H1 (cell line): ENCODE data around the gene FBLN2. TPM values are rescaled to one million over a fixed set of nuclear protein-coding genes. Genes with fewer than 3 reads are reported as not detected.

Experiments
- CTCF ChIA-PET: fragments of 300-600 bp; sonication (Branson Sonifier 250); formaldehyde crosslinking; loops from one replicate; lab custom pipeline; 2021; ENCODE audit not compliant: partially characterized antibody; lab: Charles Lee
- POLR2A ChIA-PET: fragments of 300-600 bp; sonication (Branson Sonifier 250); formaldehyde crosslinking; loops from one replicate; lab custom pipeline; 2021; ENCODE audit warnings: inconsistent platforms; ENCODE audit not compliant: partially characterized antibody; lab: Charles Lee
- DNase-seq, 2 experiments: peaks; one replicate each; pipeline versions ENCODE4 v3.0.0 to v3.0.0-alpha.2; 2010 to 2022; ENCODE audit warnings: low spot score in 2 of 2, low read depth in 1 of 2, mixed read lengths in 1 of 2
- FAIRE-seq: peaks from 2 replicates; lab custom pipeline; 2011; peaks lifted over from hg19 to GRCh38; lab: Jason Lieb, UNC
- H2AFZ ChIP-seq: 2 replicates; pipeline ENCODE4 v1.8.1; 2012; ENCODE audit warnings: low read length, inconsistent platforms
- H2AK5ac ChIP-seq: 2 replicates; pipeline ENCODE4 v1.6.1; 2013; ENCODE audit warnings: low read depth, low read length
- H2BK120ac ChIP-seq: replicated peaks from 2 replicates; pipeline ENCODE3; 2013; ENCODE audit warnings: low read depth, low read length, inconsistent platforms
- H2BK12ac ChIP-seq: 2 replicates; pipeline ENCODE4 v1.6.1; 2013; ENCODE audit warnings: low read depth, low read length
- H2BK15ac ChIP-seq: 2 replicates; pipeline ENCODE4 v1.6.1; 2013; ENCODE audit warnings: low read length
- H2BK20ac ChIP-seq: 2 replicates; pipeline ENCODE4 v1.6.1; 2013; ENCODE audit warnings: low read length
- H2BK5ac ChIP-seq: 2 replicates; pipeline ENCODE4 v1.6.1; 2013; ENCODE audit warnings: low read depth, low read length
- H3K14ac ChIP-seq: 2 replicates; pipeline ENCODE4 v1.6.1; 2013; ENCODE audit warnings: inconsistent platforms; ENCODE audit not compliant: insufficient read length
- H3K18ac ChIP-seq: 2 replicates; pipeline ENCODE4 v1.6.1; 2013; ENCODE audit warnings: low read length; ENCODE audit errors: extremely low read depth
- H3K23ac ChIP-seq: 2 replicates; pipeline ENCODE4 v1.6.1; 2013; ENCODE audit warnings: inconsistent platforms; ENCODE audit not compliant: insufficient read length
- H3K23me2 ChIP-seq: 2 replicates; pipeline ENCODE4 v1.6.1; 2013; ENCODE audit warnings: low read depth, low read length
- H3K27ac ChIP-seq: 2 replicates; pipeline ENCODE4 v1.6.1; 2011; ENCODE audit warnings: low read depth, low read length, inconsistent platforms
- H3K27me3 ChIP-seq, 4 experiments: replicated peaks in 1 of 4; 1 replicate in 1 of 4; 2 replicates in 3 of 4; pipeline versions ENCODE4 v1.6.1 to v1.8.1; 2011 to 2013; ENCODE audit warnings: low read length in 3 of 4, mild to moderate bottlenecking in 3 of 4, inconsistent platforms in 2 of 4, mixed read lengths in 2 of 4, moderate library complexity in 1 of 4; ENCODE audit not compliant: control insufficient read depth in 3 of 4, insufficient read depth in 3 of 4; ENCODE audit errors: extremely low read depth in 1 of 4
- H3K36me3 ChIP-seq, 4 experiments: 2 replicates each; pipeline versions ENCODE4 v1.6.1 to v1.8.1; 2011 to 2013; ENCODE audit warnings: mild to moderate bottlenecking in 4 of 4, low read length in 3 of 4, moderate library complexity in 2 of 4, control low read depth in 1 of 4, inconsistent platforms in 1 of 4; ENCODE audit not compliant: insufficient read depth in 4 of 4, control insufficient read depth in 2 of 4
- H3K4ac ChIP-seq: replicated peaks from 2 replicates; pipeline ENCODE3; 2013; ENCODE audit warnings: low read length, low read depth, mixed read lengths, inconsistent platforms; ENCODE audit not compliant: insufficient read length
- H3K4me1 ChIP-seq, 4 experiments: replicated peaks in 1 of 4; 1 replicate in 1 of 4; 2 replicates in 3 of 4; pipeline versions ENCODE4 v1.6.1 to v1.8.1; 2011 to 2013; ENCODE audit warnings: low read length in 3 of 4, inconsistent platforms in 2 of 4, mixed read lengths in 1 of 4; ENCODE audit not compliant: insufficient read depth in 4 of 4, control insufficient read depth in 3 of 4
- H3K4me2 ChIP-seq, 2 experiments: 2 replicates each; pipeline versions ENCODE4 v1.6.1 to v1.8.1; 2011 to 2013; ENCODE audit warnings: low read depth in 2 of 2, low read length in 2 of 2, control low read depth in 1 of 2, inconsistent platforms in 1 of 2, mild to moderate bottlenecking in 1 of 2; ENCODE audit not compliant: insufficient read depth in 1 of 2
- H3K4me3 ChIP-seq, 4 experiments: fragments of 200-600, 300-600 bp in 1 of 4; sonication (generic), shearing (Covaris generic), sonication (Bioruptor Twin) in 1 of 4; 2 replicates each; pipeline versions ENCODE4 v1.5.1 to v1.8.1; 2011 to 2016; ENCODE audit warnings: low read length in 4 of 4, low read depth in 3 of 4, control low read depth in 2 of 4, inconsistent platforms in 2 of 4, mild to moderate bottlenecking in 2 of 4, mixed read lengths in 1 of 4, moderate library complexity in 1 of 4; ENCODE audit not compliant: insufficient read depth in 2 of 4; ENCODE audit errors: extremely low read depth in 1 of 4
- H3K56ac ChIP-seq: replicated peaks from 2 replicates; pipeline ENCODE3; 2013; ENCODE audit warnings: low read depth, mild to moderate bottlenecking, mixed read lengths, low read length, inconsistent platforms; ENCODE audit not compliant: insufficient read length
- H3K79me1 ChIP-seq: 2 replicates; pipeline ENCODE4 v1.6.1; 2013; ENCODE audit warnings: low read depth, low read length, control low read depth
- H3K79me2 ChIP-seq, 2 experiments: 2 replicates each; pipeline versions ENCODE4 v1.6.1 to v1.8.1; 2012 to 2013; ENCODE audit warnings: low read length in 2 of 2, mild to moderate bottlenecking in 2 of 2, inconsistent platforms in 1 of 2; ENCODE audit not compliant: insufficient read depth in 2 of 2, control insufficient read depth in 1 of 2
- H3K9ac ChIP-seq, 4 experiments: replicated peaks in 1 of 4; 1 replicate in 1 of 4; 2 replicates in 3 of 4; pipeline versions ENCODE4 v1.6.1 to v1.8.1; 2011 to 2013; ENCODE audit warnings: low read depth in 3 of 4, low read length in 3 of 4, control low read depth in 2 of 4, mild to moderate bottlenecking in 2 of 4, moderate library complexity in 2 of 4, inconsistent platforms in 1 of 4; ENCODE audit errors: extremely low read depth in 1 of 4
- H3K9me3 ChIP-seq, 2 experiments: 2 replicates each; pipeline versions ENCODE4 v1.6.1 to v1.8.1; 2012 to 2013; ENCODE audit warnings: mild to moderate bottlenecking in 2 of 2, moderate library complexity in 2 of 2, control low read depth in 1 of 2, inconsistent platforms in 1 of 2, low read depth in 1 of 2, low read length in 1 of 2, mixed read lengths in 1 of 2; ENCODE audit not compliant: insufficient read depth in 2 of 2
- H4K20me1 ChIP-seq, 2 experiments: replicated peaks in 1 of 2; 2 replicates each; pipeline versions ENCODE3 to v1.8.1; 2011 to 2013; ENCODE audit warnings: inconsistent platforms in 2 of 2, low read length in 2 of 2, mild to moderate bottlenecking in 1 of 2; ENCODE audit not compliant: insufficient read depth in 2 of 2, control insufficient read depth in 1 of 2
- H4K5ac ChIP-seq: 2 replicates; pipeline ENCODE4 v1.6.1; 2013; ENCODE audit warnings: low read length, low read depth, mixed read lengths, inconsistent platforms; ENCODE audit not compliant: insufficient read length
- H4K8ac ChIP-seq: 2 replicates; pipeline ENCODE4 v1.8.0; 2013; ENCODE audit warnings: mild to moderate bottlenecking, moderate library complexity, low read length, inconsistent platforms; ENCODE audit not compliant: insufficient read depth; ENCODE audit errors: extremely low read depth
- H4K91ac ChIP-seq: replicated peaks from 2 replicates; pipeline ENCODE3; 2013; ENCODE audit warnings: low read length, mixed read lengths, inconsistent platforms; ENCODE audit not compliant: insufficient read length
- CREB1 ChIP-seq: IDR thresholded peaks from 2 replicates; pipeline ENCODE4 v1.6.1; 2012; ENCODE audit warnings: inconsistent platforms
- HDAC6 ChIP-seq: IDR thresholded peaks from one replicate; pipeline ENCODE4 v1.7.1; 2012; ENCODE audit warnings: low read depth, mild to moderate bottlenecking, inconsistent platforms, low read length, moderate library complexity
- JUND ChIP-seq: IDR thresholded peaks from 2 replicates; pipeline ENCODE4 v1.6.1; 2011; ENCODE audit warnings: mild to moderate bottlenecking, improper control_type of control experiment, low read length
- KDM4A ChIP-seq: IDR thresholded peaks from one replicate; pipeline ENCODE4 v1.7.1; 2012; ENCODE audit warnings: low read depth, mild to moderate bottlenecking, moderate library complexity, low read length, inconsistent platforms; ENCODE audit not compliant: severe bottlenecking
- MAFK ChIP-seq: IDR thresholded peaks from 2 replicates; pipeline ENCODE4 v1.6.1; 2012; ENCODE audit warnings: low read depth, mild to moderate bottlenecking, improper control_type of control experiment, low read length
- MAX ChIP-seq: IDR thresholded peaks from 2 replicates; pipeline ENCODE4 v1.6.1; 2012; ENCODE audit warnings: inconsistent platforms
- RBBP5 ChIP-seq: IDR thresholded peaks from 2 replicates; pipeline ENCODE4 v1.7.1; 2012; ENCODE audit warnings: low read depth, mild to moderate bottlenecking, inconsistent platforms, low read length, moderate library complexity, borderline replicate concordance
- RFX5 ChIP-seq: IDR thresholded peaks from 2 replicates; pipeline ENCODE4 v1.6.1; 2011; ENCODE audit warnings: low read depth, low read length, improper control_type of control experiment, borderline replicate concordance
- RNF2 ChIP-seq: fragments of 200-900, 300-1000 bp; sonication (generic); IDR thresholded peaks from 2 replicates; pipeline ENCODE4 v1.7.1; 2016; ENCODE audit warnings: borderline replicate concordance, low read depth, mild to moderate bottlenecking, antibody characterized with exemption, low read length; ENCODE audit not compliant: poor library complexity, severe bottlenecking; ENCODE audit errors: missing control alignments
- SAP30 ChIP-seq: fragments of 300-600 bp; sonication (generic); IDR thresholded peaks from 2 replicates; pipeline ENCODE4 v1.7.1; 2012; ENCODE audit warnings: low read length, moderate library complexity, mild to moderate bottlenecking, inconsistent platforms; ENCODE audit not compliant: insufficient read depth, insufficient replicate concordance
- SIX5 ChIP-seq: IDR thresholded peaks from 2 replicates; pipeline ENCODE4 v1.6.1; 2011; ENCODE audit warnings: mild to moderate bottlenecking, low read depth, low read length
- SP2 ChIP-seq: IDR thresholded peaks from 2 replicates; pipeline ENCODE4 v1.6.1; 2012; ENCODE audit warnings: mild to moderate bottlenecking, low read length, inconsistent platforms
- SP4 ChIP-seq: IDR thresholded peaks from 2 replicates; pipeline ENCODE4 v1.6.1; 2012; ENCODE audit warnings: low read length, inconsistent platforms
- WGBS, 2 experiments: shearing (Covaris generic) in 1 of 2; methylation state at CpG; one replicate each; pipeline versions ENCODE4 v1.1.6 to v1.1.7; 2013 to 2015; ENCODE audit warnings: low lambda C conversion rate in 2 of 2, mixed read lengths in 2 of 2, inconsistent platforms in 1 of 2, low coverage in 1 of 2, missing lambda C conversion rate in 1 of 2; ENCODE audit not compliant: insufficient replicate concordance in 2 of 2, insufficient coverage in 1 of 2, insufficient read length in 1 of 2; ENCODE audit errors: extremely low coverage in 1 of 2, missing lambda C conversion rate in 1 of 2; 5-methylcytosine and 5-hydroxymethylcytosine counted together
- polyA plus RNA-seq, 7 experiments: library from polyadenylated mRNA; depleted of rRNA in 3 of 7; stranded (reverse) in 5 of 7; unstranded in 2 of 7; fragments of >200 nt in 5 of 7; fragments of 200-250 nt in 2 of 7; gene quantifications; 1 replicate in 5 of 7; 2 replicates in 1 of 7; 4 replicates in 1 of 7; pipeline versions ENCODE4 v1.2.1 to v1.2.3, GENCODE V29; 2011 to 2013; ENCODE audit warnings: missing spikeins in 2 of 7, mixed read lengths in 2 of 7
- total RNA-seq: library from RNA; stranded (reverse); fragmentation: NEBNext Ultra II Directional; extraction: Animal tissue kit (Norgen Biotek cat#: 25700); gene quantifications from 2 replicates; pipeline ENCODE4 v1.2.1, GENCODE V29; 2021

The FBLN2 gene
- total and polyA plus RNA-seq, 2 of the 8 experiments (the other 6 are each of a cell fraction or from before 2014, with no cell fraction given) = 17.4 to 24.2 TPM

GRCh38 chr3:13611221-13611620 lies 62.3 kb downstream of the FBLN2 start:
- FAIRE-seq (no peak), DNase-seq (no peak)
- Histone ChIP-seq H3K27me3 (no peaks in the 10 kb centered on the region), H3K36me3 (no peaks in the 10 kb centered on the region), H3K4me3 (no peak overlapping the region), H2BK12ac (no peak overlapping the region), H3K9ac (no peak overlapping the region), H3K4ac (no peak overlapping the region), H3K23ac (no peak overlapping the region), H2BK5ac (no peak overlapping the region), H3K4me1 (no peaks in the 10 kb centered on the region), H3K4me2 (no peak overlapping the region), H3K23me2 (peaks cover 8% of the 10 kb centered on the region; the same call in 1 of the 2 replicates), H4K20me1 (peaks cover 3 to 4% of the 10 kb centered on the region in 2 experiments), H3K79me1 (no peaks in the 10 kb centered on the region), H3K18ac (no peak overlapping the region), H3K79me2 (no peaks in the 10 kb centered on the region), H2BK120ac (no peak overlapping the region), H2AK5ac (no peak overlapping the region), H2BK20ac (no peak overlapping the region), H3K56ac (no peak overlapping the region), H4K5ac (no peak overlapping the region), H3K27ac (no peak overlapping the region), H2BK15ac (no peak overlapping the region), H3K14ac (no peak overlapping the region), H4K91ac (no peak overlapping the region), H3K9me3 (no peaks in the 10 kb centered on the region; a peak in 2 of 4 replicates), H2AFZ (no peak overlapping the region), H4K8ac (no peak overlapping the region)
- ChIA-PET POLR2A (interaction anchor here (1.0 kb wide), 1 partner anchor 29 kb away, joined by 3 read pairs; no protein-coding TSS in a partner anchor), CTCF (interaction anchor here (1.1 to 3.2 kb wide), 4 partner anchors 11 to 111 kb away, joined by 3 to 11 read pairs (median 6); no protein-coding TSS in a partner anchor)
- 92% methylated on average over 6 of the region's 6 CpGs; no CpG with 5 or more reads in 1 of the 2 experiments for WGBS, 2 experiments
- no peak for TF ChIP-seq SIX5
- no peak for TF ChIP-seq RNF2
- TF ChIP-seq HDAC6 = no peak
- no peak for TF ChIP-seq MAFK
- no peak for TF ChIP-seq SP2
- no peak for TF ChIP-seq SAP30
- TF ChIP-seq CREB1 = no peak
- no peak for TF ChIP-seq JUND
- no peak for TF ChIP-seq MAX
- TF ChIP-seq RFX5 = no peak
- no peak for TF ChIP-seq SP4
- TF ChIP-seq RBBP5 = no peak
- TF ChIP-seq KDM4A = no peak
